Measurements from ENCODE around the gene MAST1. TPM values are rescaled to one million over a fixed set of nuclear protein-coding genes. Genes with fewer than 3 reads are reported as not detected.

The MAST1 gene
- total and polyA plus RNA-seq, 2 donors (not counting 1 experiment from before 2014, with no cell fraction given), result 0.39 to 1.1 TPM

DNA sequence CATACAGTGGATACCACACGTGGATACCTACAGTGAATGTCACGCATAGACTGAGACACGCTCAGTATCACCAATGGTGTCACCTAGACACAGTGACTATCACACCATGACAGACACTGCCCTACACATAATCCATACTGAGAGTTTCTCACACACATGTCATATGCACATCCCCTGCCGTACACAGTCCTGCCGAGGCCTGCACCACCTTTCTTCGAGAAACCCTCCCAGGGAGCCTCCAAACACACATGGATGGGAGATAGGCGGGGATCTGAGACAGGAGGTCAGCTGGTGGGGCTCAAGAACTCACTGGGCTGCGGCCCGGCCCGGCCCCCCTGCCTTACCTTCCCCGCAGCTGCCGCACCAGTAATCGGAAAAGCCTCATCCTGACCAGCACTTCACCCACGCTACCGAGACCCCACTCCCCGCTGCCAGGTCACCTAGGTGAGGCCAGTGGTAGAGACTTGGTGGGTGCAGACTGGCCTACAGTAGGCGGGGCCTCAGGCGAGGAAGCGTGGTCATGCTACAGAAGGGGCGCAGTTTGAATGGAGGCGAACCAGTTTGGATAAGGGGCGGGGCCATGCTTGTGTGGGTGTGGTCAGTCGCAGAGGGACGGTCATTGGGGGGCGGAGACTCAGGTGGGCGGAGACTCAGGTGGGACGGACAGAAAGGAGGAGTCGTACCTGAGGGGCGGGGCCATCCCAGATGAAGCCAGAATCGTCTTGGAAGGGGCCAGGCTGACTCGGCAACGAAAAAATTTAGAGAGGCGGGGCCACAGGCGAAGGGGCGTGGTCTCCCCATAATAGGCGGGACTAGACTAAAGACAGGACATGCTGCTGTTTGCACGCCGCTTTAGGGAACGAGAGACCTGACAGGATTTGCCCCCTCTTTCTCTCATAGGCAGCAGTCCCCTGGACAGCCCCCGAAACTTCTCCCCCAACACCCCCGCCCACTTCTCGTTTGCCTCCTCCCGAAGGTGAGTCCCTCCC, 2.1 kb downstream of the MAST1 start:
- Histone ChIP-seq H3K4me2 (replicated peaks; ENCODE audit: low read depth, low read length, poor library complexity, severe bottlenecking) (peak overlapping the region; percentile 69), H3K9me3 (ENCODE audit: control extremely low read depth in 1 of 3, control insufficient read depth in 2 of 3, insufficient read depth in 1 of 3, low read length in 2 of 3) (peaks cover 0 to 31% (median under 1%) of the 10 kb centered on the region in 3 donors), H3K36me3 (replicated peaks in 1 of 2; ENCODE audit: control extremely low read depth in 1 of 2, control insufficient read depth in 1 of 2, extremely low read depth in 1 of 2, insufficient read depth in 2 of 2, low read length in 1 of 2) (no peaks in the 10 kb centered on the region), H3K9ac (ENCODE audit: low read length) (peak overlapping the region; percentile 15), H3K4me1 (ENCODE audit: control insufficient read depth in 2 of 2, insufficient read depth in 2 of 2, low read length in 2 of 2) (peaks cover 29 to 41% of the 10 kb centered on the region in 2 donors), H3K79me2 (ENCODE audit: control insufficient read depth, insufficient read depth, low read length) (no peaks in the 10 kb centered on the region), H3K4me3 (ENCODE audit: control extremely low read depth in 1 of 5, extremely low read depth in 1 of 5, insufficient read depth in 1 of 5, low read depth in 2 of 5, low read length in 4 of 5) (peak overlapping the region in 1 of 5 experiments; percentile 29), H3K27ac (ENCODE audit: low read length in 2 of 2) (no peak overlapping the region), H2AFZ (ENCODE audit: insufficient read depth, low read depth, low read length, poor library complexity, severe bottlenecking) (peak overlapping the region; percentile 9), H4K20me1 (ENCODE audit: control insufficient read depth, insufficient read depth, low read length, poor library complexity, severe bottlenecking) (no peaks in the 10 kb centered on the region), H3K27me3 (replicated peaks in 1 of 4; ENCODE audit: control extremely low read depth in 1 of 4, control insufficient read depth in 3 of 4, insufficient read depth in 4 of 4, low read length in 3 of 4) (peaks cover 6 to 91% (median 50%) of the 10 kb centered on the region in 4 experiments)
- intact Hi-C loops (cut with micrococcal nuclease), result no loop called here
- peak; percentile 22 for ATAC-seq (ENCODE audit: low read depth)
- H3K4me1 Mint-ChIP-seq, result peaks cover 39% of the 10 kb centered on the region
- ChIA-PET CTCF (interaction anchor here (0.6 kb wide), 1 partner anchor 102 kb away, joined by 3 read pairs; no protein-coding TSS in a partner anchor), POLR2A (interaction anchor here (0.6 to 0.7 kb wide), 2 partner anchors 22 to 160 kb away, joined by 3 to 4 read pairs; no protein-coding TSS in a partner anchor)
- TF ChIP-seq, protein P1, sequence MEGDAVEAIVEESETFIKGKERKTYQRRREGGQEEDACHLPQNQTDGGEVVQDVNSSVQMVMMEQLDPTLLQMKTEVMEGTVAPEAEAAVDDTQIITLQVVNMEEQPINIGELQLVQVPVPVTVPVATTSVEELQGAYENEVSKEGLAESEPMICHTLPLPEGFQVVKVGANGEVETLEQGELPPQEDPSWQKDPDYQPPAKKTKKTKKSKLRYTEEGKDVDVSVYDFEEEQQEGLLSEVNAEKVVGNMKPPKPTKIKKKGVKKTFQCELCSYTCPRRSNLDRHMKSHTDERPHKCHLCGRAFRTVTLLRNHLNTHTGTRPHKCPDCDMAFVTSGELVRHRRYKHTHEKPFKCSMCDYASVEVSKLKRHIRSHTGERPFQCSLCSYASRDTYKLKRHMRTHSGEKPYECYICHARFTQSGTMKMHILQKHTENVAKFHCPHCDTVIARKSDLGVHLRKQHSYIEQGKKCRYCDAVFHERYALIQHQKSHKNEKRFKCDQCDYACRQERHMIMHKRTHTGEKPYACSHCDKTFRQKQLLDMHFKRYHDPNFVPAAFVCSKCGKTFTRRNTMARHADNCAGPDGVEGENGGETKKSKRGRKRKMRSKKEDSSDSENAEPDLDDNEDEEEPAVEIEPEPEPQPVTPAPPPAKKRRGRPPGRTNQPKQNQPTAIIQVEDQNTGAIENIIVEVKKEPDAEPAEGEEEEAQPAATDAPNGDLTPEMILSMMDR (IDR thresholded peaks at IDR 0.05), result no peak
- DNase-seq, result peak; percentile 57
- no peak overlapping the region for H3K27ac Mint-ChIP-seq
- WGBS (ENCODE audit: insufficient coverage), result 33% methylated on average over 43 of the region's 43 CpGs
- peaks cover 66% of the 10 kb centered on the region for H3K27me3 Mint-ChIP-seq
- H3K4me3 Mint-ChIP-seq, result no peak overlapping the region
- no peaks in the 10 kb centered on the region for H3K9me3 Mint-ChIP-seq (ENCODE audit: insufficient read depth)

DNA sequence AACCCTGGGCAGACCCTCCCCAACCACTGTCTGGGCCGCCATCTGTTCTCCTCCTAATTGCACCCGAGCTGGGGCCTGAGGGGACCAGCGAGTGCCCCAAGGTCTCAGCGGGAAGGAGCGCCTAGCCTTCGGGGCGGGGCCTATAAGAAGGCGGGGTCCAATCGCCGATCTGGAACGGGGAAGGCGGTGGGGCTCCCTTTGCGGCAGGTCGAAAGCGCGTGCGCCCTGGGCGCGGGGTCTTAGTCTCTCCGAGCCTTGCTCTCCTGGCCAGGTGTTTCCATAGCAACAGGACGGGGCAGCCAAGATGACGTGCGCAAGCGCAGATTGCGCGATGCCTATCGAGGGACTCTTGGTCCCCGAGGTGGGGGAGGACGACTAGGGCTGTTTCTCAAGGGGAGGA, 2.8 kb downstream of the MAST1 start:
- Mint-ChIP-seq H3K4me1 (peaks cover 35% of the 10 kb centered on the region), H3K27me3 (peaks cover 67% of the 10 kb centered on the region), H3K4me3 (peak overlapping the region; percentile 52), H3K9me3 (ENCODE audit: insufficient read depth) (no peaks in the 10 kb centered on the region), H3K27ac (no peak overlapping the region)
- Histone ChIP-seq H3K4me1 (ENCODE audit: control insufficient read depth in 2 of 2, insufficient read depth in 2 of 2, low read length in 2 of 2) (peaks cover 28 to 36% of the 10 kb centered on the region in 2 donors), H3K79me2 (ENCODE audit: control insufficient read depth, insufficient read depth, low read length) (no peaks in the 10 kb centered on the region), H3K4me2 (replicated peaks; ENCODE audit: low read depth, low read length, poor library complexity, severe bottlenecking) (peak overlapping the region; percentile 69), H4K20me1 (ENCODE audit: control insufficient read depth, insufficient read depth, low read length, poor library complexity, severe bottlenecking) (no peaks in the 10 kb centered on the region), H3K4me3 (ENCODE audit: control extremely low read depth in 1 of 5, extremely low read depth in 1 of 5, insufficient read depth in 1 of 5, low read depth in 2 of 5, low read length in 4 of 5) (peak overlapping the region in 1 of 5 experiments; percentile 29), H3K9me3 (ENCODE audit: control extremely low read depth in 1 of 3, control insufficient read depth in 2 of 3, insufficient read depth in 1 of 3, low read length in 2 of 3) (peaks cover 0 to 24% (median 0%) of the 10 kb centered on the region in 3 donors), H3K27ac (ENCODE audit: low read length in 2 of 2) (no peak overlapping the region), H3K27me3 (replicated peaks in 1 of 4; ENCODE audit: control extremely low read depth in 1 of 4, control insufficient read depth in 3 of 4, insufficient read depth in 4 of 4, low read length in 3 of 4) (peaks cover 6 to 86% (median 46%) of the 10 kb centered on the region in 4 experiments), H3K9ac (ENCODE audit: low read length) (peak overlapping the region; percentile 15), H2AFZ (ENCODE audit: insufficient read depth, low read depth, low read length, poor library complexity, severe bottlenecking) (peak overlapping the region; percentile 9), H3K36me3 (replicated peaks in 1 of 2; ENCODE audit: control extremely low read depth in 1 of 2, control insufficient read depth in 1 of 2, extremely low read depth in 1 of 2, insufficient read depth in 2 of 2, low read length in 1 of 2) (no peaks in the 10 kb centered on the region)
- CTCF ChIA-PET, result interaction anchor here (1.0 kb wide), 1 partner anchor 83 kb away, joined by 3 read pairs; no protein-coding TSS in a partner anchor
- TF ChIP-seq EZH2 (IDR thresholded peaks at IDR 0.05; ENCODE audit: borderline replicate concordance, insufficient read depth, low read depth, low read length, poor library complexity, severe bottlenecking), result no peak
- TF ChIP-seq, protein P1 (IDR thresholded peaks at IDR 0.05), result no peak
- POLR2A ChIA-PET, result interaction anchor here (0.6 to 0.7 kb wide), 2 partner anchors 21 to 160 kb away, joined by 3 to 4 read pairs; no protein-coding TSS in a partner anchor
- ATAC-seq (ENCODE audit: low read depth) (no peak), DNase-seq (peak; percentile 48)
- intact Hi-C loops (cut with micrococcal nuclease), result no loop called here
- WGBS (ENCODE audit: insufficient coverage), result 8% methylated on average over 29 of the region's 29 CpGs
